HG03460 (cell line): ENCODE measurements around the gene PALLD.
"Not testable (repeated sequence)": the region's sequence is repeated elsewhere in the genome, so short reads cannot be mapped to it uniquely, and the experiment has no call there.

Experiments
- ATAC-seq: cut with Tn5 transposase; IDR thresholded peaks from one replicate; pipeline ENCODE4 v1.9.1; 2021; ENCODE audit not compliant: unreplicated experiment

Gene PALLD

DNA sequence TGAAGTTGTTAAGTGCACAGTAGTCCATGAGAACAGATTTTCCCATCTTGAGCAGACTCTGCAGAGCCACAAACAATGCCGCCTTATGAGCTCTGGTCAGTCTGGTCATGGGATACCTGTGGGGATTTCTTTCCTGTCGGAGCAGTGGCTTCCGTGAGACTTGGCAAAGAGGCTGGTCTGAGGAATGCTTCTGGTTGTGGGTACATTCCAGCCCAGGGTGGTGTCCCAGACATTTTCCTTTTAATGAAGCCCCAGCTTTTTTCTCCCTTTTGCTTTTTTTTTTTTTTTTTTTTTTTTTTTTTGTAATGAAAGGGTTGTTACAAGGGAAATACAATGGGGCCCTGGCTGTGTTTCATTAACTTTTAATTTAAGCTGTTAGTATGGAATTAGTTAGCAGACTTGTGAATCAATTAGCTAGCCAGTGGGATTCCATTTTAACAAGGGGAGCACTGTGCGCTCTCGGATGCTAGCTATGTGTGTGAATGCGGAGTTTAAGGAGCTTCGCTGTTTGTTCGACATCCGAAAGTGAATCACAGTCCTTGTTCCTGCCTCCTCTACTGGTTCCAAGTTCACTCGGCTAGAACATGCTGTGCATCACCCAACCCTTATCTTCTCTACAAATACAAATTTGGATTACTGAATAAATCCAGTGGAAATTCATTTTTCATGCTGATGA lies 288.1 kb downstream of the PALLD start:
- ATAC-seq = no peak

- no peak for ATAC-seq
Measured at GRCh38 chr4:168787334-168787733, 290.5 kb downstream of the PALLD start.

DNA sequence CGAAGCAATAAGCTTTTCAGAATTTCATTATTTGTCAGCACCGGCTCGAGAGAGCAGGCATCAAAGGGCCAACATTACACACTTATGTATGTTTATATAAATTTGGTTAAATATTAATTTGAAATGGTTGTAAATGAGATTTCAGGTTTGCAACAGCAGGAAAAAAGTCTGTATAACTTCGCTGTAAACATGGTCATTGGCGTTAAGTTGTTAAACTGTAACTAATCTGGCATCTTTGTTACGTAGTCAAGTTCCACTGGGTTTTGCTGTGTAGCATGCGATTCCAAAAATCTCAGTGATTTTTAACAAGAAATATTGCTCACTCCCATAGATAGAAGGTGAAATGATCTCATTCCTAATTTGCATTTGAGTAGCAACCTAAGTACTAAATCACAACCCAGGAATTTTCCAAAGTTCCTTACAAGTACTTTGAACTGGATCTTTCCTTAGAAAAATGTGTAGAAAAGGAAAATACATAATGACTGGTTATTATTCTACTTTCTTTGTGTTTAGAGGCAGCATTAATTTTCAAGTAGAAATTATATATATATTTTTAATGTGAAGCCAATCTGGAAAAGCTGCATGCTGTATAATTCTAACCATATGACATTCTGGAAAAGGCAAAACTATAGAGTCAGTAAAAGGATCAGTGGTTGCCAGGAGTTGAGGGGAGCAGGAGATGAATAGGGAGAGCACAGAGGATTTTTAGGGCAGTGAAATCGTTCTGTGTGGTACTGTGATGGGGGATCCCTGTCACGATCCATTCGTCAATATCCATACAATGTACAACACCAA lies 291.1 kb downstream of the PALLD start:
- ATAC-seq = no peak

DNA sequence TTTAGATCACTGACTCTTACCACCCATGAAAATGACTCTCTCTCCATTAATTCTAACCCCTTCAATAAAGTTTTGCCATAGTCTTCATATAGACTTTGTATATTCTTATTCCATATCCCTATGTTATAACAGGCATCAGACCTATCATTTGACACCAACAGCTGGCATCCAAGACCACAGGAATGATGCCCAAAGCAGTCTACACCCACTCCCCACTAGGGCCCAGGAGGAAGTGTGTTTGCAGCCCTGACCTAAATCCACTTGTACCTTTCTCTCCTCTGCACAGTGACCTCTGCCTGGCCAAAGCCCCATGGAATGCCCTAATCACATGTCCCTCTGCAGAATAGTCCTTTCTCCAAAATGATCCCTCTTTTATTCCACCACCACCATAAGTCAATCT lies 294.0 kb downstream of the PALLD start:
- ATAC-seq = no peak

DNA sequence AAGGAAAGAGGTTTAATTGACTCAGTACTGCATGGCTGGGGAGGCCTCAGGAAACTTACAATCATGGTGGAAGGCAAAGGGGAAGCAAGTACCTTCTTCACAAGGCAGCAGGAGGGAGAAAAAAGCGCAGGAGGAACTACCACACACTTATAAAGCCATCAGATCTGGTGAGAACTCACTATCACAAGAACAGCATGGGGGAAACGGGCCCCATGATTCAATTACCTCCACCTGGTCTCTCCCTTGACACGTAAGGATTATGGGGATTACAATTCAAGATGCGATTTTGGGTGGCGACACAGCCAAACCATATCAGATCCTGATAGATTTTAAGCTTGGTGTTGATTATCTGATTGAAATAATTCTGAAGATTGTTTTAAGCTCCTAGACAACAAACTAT lies 294.5 kb downstream of the PALLD start:
- ATAC-seq = no peak

- ATAC-seq = no peak
Measured at GRCh38 chr4:168793542-168793941, 296.7 kb downstream of the PALLD start.

DNA sequence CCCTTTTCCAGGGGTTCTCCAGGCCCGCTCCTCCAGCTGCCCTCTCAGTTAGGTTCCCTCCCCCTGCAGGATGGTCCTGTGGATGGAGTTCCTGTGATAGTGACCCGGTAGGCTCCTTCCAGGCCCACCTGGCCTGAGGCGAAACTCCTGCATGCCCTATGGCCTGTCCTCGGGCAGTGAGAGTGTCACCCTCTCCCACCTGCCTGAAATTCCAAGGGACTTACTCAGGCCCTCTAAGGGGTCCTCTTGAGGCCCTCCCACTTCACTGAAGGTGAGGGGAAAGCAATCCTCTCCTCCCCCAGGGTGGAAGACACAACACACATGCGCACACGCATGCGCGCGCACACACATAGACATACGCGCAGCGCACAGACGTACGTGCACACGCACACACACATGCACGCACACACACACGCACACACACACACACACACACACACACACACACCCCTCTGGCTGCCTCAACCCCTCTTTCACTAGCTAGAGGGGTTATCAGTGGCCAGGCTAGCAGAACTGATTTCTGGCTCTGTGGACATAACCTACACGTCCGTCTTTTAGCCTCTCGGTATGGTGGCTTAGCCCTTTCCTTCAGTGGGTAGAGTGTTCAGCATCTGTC lies 297.3 kb downstream of the PALLD start:
- no peak for ATAC-seq

DNA sequence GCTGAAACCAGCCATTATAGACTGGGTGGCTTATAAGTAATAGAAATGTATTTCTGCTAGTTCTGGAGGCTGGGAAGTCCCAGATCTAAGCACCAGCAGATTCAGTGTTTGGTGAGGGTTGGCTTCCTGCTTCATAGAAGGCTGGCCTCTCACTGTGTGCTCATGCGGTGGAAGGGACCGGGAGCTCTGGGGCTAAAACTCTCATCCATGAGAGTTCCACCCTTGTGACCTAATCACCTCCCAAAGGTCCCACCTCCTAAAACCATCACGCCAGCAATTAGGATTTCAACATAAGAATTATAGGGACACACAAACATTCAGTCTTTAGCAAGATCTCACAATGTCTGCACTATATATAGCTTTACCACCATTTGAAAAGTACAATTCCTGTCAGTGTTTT lies 298.0 kb downstream of the PALLD start:
- ATAC-seq = no peak

- ATAC-seq = no peak
Measured at GRCh38 chr4:168795346-168795745, 298.5 kb downstream of the PALLD start.

DNA sequence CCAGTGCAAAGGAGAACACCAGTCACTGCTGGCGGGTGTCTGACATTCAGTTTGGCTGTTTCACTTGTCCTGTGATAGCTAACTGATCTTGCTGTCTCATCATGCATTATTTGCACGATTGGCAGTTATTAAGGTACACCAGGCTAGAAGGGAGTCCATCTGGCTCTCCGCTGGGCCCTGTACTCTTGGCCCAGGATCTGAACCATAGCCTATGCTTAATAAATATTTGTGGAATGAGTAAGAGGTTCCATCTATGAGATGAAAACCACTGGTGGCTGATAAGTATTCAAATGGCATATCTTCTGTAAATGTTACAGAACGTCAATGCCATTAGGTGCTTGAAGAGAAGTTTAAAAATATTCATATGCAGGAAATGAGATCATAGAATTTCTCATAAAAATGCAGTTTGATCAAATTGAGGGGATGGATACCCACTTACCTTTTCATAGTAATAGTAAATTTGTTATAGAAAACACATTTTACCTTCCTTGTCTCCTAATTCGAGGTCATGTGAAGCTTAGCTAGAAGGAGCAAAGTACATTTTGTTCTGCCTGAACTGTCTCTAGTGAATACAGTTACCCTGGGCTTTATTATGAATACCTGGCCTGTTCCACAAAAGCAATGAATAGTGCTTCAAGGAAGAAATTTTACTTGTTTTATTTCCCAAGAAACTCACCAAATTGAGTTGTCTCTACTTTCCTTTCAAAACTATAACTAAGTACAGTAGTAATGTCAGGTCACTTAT lies 299.7 kb downstream of the PALLD start:
- no peak for ATAC-seq

DNA sequence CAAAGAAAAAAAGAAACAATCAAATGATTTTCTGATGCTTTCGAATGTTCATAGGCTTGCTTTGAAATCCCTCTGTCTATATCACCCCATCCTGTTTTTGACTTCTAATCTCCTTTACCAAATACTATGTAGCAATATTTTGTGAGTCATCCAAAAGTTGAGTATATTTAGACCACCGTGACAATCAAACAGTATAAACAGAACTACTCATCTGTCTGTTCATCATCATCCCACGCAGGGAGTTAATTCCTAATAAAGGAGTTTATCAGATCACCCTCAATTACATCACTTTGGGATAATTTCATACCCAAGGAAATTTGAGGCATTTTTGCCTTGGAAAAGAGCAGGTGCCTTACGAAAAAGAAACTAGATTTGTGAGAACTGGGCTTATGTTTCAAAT lies 300.3 kb downstream of the PALLD start:
- ATAC-seq = no peak

- no peak for ATAC-seq
Measured at GRCh38 chr4:168797738-168798375, 301.0 kb downstream of the PALLD start.

- no peak for ATAC-seq
Measured at GRCh38 chr4:168800926-168801325, 304.1 kb downstream of the PALLD start.

- ATAC-seq = no peak
Measured at GRCh38 chr4:168802222-168802621, 305.4 kb downstream of the PALLD start.

DNA sequence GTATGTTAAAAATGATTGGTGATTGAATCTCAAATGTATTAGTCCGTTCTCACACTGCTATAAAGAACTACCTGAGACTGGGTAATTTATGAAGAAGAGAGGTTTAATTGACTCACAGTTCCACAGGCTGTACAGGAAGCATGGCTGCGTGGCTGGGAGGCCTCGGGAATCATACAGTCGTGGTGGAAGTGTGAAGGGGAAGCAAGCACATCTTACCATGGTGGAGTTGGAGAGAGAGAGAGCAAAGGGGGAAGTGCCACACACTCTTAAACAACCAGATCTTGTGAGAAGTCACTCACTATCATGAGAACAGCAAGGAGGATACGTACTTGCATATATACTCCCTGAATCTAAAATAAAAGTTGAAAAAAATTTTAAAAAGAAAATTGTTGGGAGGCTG lies 306.2 kb downstream of the PALLD start:
- ATAC-seq = not testable (repeated sequence)

DNA sequence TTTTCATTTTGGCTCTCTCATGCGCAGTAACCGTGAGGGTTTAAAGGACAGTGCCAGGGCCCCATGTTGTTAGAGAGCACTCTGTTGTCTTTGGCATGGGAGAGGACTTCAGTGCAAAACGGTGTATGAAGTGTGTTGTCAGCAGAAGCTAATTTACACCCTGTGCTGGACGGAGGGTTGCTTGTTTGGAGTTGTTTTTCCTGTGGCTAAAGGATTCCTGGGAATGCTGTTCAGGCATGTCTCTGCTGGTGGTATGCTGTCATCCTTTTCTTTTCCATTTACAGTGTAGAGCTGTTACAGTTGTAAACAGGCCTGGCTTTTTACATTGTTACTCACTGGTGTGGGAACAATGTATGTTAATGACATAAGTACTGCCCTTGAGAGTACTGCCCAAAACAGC lies 306.9 kb downstream of the PALLD start:
- no peak for ATAC-seq

DNA sequence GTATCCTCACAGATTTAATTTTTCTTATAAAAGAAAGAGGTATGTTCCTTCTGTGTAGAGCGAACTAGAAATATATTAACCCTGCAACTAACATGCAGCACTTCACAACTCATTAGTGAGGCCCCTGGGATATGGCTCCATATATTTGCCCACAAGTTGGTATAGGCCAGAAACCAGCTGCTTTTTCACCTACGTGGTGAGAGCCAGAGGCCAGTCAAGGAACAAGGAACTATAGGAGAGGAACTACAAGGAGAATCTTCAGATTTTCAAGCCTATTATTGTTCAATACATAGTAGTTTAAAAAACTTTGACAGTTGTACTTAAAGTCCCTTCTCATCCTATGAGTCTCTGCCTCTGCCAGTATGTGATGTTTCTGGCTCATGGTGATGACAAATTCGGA lies 307.3 kb downstream of the PALLD start:
- ATAC-seq = no peak

- no peak for ATAC-seq
Measured at GRCh38 chr4:168805341-168805740, 308.5 kb downstream of the PALLD start.

- not testable (repeated sequence) for ATAC-seq
Measured at GRCh38 chr4:168806247-168806646, 309.4 kb downstream of the PALLD start.

GRCh38 chr4:168811207-168811606 lies 314.4 kb downstream of the PALLD start:
- ATAC-seq = no peak
